HG03571 (cell line): ENCODE data around the gene CHKA.

Source experiments
- ATAC-seq: cut with Tn5 transposase; IDR thresholded peaks from one replicate; pipeline ENCODE4 v1.9.1; 2021; ENCODE audit not compliant: unreplicated experiment

The CHKA gene

DNA sequence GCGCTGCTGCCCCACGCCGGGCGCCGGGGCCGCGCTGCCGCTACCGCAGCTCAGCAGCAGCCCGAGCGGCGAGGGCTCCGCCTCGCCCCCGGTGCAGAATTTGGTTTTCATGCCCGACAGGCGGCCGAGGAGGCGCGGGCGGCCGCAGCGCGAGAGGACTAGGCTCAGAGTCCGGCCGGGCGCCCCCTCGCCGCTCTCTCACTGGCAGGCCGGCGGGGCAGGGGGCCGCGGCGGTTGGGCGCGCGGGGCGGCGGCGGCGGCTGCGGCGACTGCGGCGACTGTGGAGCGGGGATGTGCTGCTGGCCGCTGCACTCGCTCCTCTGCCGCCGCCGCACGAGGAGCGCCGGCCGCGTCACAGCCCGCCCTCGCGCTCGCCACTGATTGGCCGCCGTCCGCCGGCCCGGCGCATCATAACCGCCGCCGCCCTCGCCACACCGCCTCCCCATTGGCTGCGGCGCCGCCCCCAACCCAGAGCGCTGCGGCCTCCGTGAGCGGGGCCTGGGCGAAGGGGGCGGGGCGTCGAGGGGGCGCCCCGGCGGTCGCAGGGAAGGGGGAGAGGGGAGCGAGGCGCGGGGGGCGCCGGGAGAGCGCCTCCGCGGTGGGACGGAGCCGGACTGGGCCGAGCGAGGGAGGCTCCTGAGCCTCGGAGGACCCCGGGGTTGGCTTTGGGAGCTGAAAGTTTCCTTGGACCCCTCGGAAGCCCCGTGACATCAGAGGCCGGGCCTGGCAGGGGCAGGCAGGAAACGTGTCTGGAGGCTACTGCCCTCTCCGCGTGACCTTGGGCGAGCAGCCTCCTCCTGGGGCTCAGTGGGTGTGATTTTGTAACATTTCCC, at the start of gene CHKA:
Gene CHKA (minus strand): TSS at position 322 of the 833 bp plus-strand sequence. CDS start 211 bp downstream, at position 111.
- ATAC-seq, result peak; percentile 82

DNA sequence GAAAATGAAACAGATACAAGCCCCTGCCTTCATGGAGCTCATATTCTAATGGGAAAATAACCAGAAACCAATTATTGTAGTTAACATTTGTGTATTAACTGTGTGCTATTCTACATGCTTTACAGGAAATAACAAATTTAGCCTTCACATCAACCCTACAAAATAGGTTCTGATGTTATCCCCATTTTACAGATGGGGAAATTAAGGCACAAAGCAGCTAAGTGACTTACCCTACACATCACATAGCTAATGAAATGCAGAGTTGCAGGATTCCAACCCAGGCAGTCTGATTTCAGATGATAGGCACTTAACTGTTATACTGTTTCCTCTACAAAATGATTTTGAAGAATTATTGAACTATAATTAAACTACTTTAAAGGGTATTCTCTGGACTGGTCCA, 48.3 kb upstream of the CHKA start:
- ATAC-seq, result no peak

DNA sequence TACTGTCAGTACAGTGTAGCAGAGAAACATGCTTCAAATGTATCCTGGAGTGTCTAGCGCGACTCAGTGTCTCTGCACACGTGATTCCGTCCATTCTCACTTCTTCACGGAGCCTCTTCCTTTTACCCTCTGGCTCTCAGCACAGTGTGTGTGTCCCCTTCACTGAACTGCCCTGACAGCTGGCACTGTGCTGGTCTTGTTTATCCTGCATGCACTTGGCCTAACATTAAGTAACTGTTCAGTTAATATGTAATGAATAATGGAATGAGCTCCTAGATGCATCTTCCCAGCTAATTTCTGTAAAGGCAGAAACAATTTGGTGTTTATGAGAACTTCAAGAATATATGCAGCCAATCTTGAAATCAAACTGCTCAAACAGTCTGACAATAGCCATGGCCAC, 47.5 kb upstream of the CHKA start:
- ATAC-seq, result no peak

- no peak for ATAC-seq
Measured at GRCh38 chr11:68167474-68167873, 46.3 kb upstream of the CHKA start.

DNA sequence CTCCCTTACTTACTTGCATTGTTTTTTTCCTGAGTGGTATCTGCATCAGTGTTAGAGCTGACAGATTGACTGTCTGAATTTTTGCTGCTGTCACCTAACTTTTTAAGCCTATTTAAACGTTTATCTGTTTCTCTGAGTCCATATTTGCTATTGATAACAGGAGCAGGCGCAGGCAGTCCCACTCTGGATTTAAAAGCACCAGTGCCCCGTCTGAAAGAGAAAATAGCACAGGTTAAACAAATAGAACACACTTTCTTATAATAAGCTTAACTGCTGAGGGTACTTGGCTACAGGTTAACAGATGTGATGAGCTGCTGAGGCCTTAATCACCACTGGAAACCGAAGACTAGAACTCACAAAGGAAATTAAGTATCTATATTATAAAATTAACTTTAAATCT, 45.8 kb upstream of the CHKA start:
- ATAC-seq, result no peak

- ATAC-seq, result no peak
Measured at GRCh38 chr11:68165601-68166000, 44.4 kb upstream of the CHKA start.

- no peak for ATAC-seq
Measured at GRCh38 chr11:68164437-68164836, 43.2 kb upstream of the CHKA start.

- no peak for ATAC-seq
Measured at GRCh38 chr11:68163691-68164090, 42.5 kb upstream of the CHKA start.

GRCh38 chr11:68160100-68160695, 39.0 kb upstream of the CHKA start:
- ATAC-seq, result no peak

DNA sequence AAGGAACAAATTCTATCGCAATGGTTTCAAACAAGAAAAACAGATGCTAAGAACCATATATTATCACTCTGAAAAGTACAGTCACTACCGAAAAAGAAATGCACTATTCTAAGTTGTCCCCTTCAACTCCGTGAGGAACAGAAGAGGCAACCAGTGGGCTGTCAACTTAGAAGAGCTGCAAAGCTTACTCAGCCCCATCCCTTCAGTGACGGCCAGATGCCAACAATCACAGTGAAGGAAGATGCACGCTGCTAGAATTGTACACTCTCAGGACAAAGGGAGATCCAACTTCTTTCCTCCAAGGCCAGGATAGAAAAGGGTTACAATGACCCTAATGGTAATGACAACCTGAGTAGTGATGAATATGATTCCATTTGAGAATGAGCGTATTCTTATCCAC, 38.5 kb upstream of the CHKA start:
- ATAC-seq, result no peak

DNA sequence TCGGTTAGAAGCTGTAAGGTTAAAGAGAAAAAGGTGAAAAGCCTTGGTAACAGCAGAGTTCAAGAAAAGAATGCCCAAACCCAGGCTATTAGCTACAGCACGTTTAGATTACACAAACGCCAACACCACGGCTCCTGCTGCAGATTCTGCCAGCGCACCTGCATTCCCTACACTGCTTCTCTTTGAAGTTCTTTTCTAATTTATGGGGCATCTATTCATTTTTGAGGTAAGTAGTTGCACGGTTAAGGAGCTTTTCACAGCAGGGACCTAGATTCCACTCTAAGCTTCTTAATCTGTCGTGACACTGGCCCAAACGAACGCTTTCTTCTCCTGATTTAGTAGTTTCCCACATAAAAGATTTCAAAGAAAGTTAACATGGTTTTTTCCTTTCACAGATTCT, 38.0 kb upstream of the CHKA start:
- no peak for ATAC-seq

DNA sequence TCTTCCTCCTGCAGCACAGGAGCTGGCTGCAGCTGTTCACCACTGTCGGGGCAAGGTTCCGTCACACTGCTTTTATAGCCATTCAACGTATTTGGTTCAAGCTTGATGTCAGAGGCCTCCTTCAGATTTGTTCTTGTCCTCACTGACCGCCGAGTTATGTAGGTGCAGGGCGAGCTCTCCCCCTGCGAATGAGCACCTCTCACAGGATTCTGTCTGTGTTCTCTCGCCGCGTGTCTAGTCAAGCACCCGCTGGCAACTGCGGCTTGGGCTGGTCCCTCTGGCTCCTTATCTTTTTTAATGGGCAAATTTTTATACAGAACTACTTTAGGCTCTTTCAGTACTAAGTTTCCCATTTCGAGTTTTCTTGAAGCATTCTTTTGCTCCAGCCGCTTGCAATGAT, 37.4 kb upstream of the CHKA start:
- ATAC-seq, result no peak

DNA sequence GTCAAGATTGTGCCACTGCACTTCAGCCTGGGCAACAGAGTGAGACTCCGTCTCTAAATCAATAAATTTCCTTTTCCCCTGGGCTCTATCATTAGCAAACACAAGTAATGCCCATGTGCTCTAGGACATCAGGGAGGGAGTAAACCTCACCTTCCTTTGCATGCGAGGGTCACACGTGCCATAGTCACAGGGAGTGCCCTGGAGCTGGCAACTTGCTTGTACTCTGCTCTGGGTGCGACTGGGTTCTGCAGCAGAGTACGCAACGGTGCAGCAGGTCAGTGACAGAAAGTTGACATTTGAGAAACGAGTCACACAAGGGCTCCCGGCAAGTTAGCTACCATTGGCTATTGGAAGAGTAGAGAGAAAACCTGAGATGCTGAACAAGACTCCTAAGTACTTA, 32.6 kb upstream of the CHKA start:
- no peak for ATAC-seq

GRCh38 chr11:68150037-68150436, 28.8 kb upstream of the CHKA start:
- ATAC-seq, result no peak

DNA sequence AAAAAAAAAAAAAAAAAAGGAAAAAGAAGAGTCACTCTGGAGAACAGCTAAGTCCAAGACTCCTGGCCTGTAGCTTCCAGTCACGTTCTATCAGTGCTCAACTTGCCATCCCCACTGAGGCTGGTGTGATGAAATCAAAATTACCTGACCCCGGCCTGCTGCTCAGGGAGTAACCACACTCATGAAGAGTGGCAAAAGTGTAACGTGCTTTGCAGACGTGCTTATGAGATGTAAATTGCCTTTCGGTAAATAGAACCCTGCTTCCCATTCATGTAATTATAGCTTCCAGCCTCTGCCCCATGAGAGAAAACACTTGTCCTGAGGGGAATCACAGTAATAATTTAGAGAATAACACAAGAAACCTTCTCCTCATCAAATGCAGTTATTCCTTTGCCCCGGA, 28.2 kb upstream of the CHKA start:
- ATAC-seq, result no peak

GRCh38 chr11:68148879-68149278, 27.7 kb upstream of the CHKA start:
- ATAC-seq, result no peak

DNA sequence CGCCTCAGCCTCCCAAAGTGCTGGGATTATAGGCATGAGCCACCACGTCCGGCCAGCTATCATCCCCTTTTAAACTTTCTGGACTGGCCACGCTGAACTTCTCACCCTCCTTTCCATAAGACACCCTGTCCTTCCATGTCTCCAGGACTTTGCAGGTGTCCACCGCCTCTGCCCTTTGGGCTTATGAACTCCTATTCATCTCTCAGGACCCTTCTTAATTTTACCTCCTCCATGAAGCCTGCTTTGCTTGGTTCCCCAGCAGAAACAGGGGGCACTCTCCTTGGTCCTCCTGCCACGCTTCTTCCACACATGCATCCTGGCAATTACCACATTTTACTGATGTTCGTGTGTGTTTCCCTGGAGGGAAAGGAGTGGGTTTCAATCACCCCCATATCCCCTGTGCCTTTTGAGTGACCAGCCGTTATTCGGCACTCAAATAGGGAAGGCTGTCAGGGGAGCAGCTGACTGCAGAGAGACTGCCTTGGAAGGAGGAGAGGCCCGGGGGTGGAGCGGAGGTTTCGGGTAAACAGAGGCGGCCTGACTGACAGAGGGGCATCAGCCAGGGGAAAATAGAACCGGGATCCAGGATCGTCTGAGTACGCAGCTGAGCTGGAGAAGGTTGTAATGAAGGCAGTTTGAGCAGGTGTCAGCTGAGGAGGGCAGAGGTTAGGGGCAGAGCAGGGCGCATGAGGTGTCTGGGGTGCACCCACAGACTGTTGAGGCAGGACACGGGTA, 27.1 kb upstream of the CHKA start:
- ATAC-seq, result no peak

DNA sequence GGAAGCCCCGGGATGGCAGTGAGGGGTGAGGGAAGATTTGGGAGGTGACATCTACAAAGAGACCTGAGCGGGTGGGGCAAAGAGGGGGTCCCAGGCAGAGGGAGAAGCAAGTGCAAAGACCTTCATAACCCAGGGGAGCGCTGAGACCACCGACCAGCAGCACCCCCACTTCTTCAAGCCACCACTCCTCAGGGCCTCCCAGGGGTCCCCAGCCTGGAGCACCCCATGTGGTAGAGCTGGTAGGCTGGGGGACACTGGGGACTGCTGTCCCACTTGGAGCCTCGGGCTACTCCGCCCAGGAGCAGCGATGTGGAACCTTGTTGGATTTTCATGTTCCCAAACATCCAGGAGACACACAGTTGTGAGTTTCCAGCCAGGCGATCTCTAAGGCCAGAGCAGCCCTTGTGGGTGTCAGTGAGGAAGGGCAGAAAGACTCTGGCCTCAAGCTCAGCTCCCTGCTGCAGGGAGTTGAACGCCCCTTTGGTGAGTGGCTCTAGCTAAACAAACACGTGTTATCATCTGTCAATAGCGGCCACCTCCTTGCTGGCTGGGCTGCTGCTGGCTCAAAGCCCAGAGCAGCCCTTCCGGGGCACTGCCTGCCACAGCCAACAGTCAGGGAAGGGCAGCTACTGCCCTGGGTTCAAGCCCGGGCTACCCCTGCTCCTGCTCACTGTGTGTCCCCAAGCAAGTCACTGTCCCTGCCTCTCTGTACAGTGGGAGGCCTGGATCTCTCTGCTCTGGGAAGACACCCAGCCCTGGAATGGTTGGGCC, 25.7 kb upstream of the CHKA start:
- no peak for ATAC-seq

DNA sequence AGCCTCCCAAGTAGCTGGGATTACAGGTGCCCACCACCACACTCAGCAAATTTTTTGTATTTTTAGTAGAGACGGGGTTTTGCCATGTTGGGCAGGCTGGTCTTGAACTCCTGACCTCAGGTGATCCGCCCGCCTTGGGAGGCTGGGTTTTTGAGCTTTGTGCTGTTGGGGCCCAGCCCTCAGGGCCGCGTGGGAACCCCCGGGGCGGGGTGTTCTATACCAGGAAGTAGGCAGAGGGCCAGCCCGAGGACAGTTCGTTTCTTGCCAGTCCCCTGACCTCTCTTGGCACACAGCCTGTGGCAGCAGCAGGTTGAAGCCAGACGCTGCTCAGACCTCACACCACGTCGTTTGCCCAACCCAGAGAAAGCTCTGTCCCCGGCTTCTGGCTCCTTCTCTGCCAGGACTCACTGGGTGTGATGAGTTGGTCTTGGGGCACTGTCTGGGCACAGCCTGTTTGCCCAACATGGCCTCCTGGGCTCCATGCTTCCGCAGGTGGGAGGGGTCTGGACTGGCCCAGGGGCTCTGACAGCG, 24.9 kb upstream of the CHKA start:
- no peak for ATAC-seq

DNA sequence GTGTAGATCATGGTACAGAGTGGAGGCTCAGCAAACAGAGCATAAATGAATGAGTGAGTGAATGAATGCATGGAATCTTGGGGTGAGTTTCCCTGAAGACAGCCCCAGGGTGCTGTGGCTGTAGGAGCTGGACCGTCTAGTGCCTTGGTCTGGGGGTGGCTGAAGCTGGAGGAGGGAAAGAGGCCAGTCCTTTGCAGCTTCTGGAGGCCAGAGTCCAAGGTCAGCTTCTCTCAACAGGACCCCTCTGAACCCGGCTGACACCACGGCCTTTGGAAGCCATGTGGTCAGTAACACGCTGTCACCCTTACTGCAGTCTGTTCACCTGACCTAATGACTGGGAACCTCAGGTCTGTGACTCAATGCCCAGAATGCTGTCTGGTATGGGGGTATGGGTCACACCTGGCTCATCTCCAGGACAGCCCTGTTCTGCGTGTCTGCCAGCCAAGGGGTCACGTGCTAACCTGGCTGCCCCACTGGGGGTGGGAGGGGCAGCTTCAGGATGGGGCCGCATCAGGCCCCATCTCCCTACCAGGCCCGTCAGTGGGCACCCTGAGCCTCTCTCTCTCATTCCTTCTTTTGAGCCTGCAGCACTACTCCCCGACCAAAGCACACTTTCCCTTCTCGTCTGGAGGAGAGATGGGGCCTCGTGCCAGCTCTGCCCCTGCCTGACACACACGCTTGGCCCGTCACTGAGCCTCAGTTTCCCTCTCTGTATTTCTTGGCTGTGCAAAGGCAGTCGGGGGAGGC, 24.1 kb upstream of the CHKA start:
- no peak for ATAC-seq
